Esophagus squamous epithelium (tissue), 5 donors: Measurements from ENCODE around the gene ESYT1. TPM values are rescaled to one million over a fixed set of nuclear protein-coding genes. Genes with fewer than 3 reads are reported as not detected.

ENCODE experiments used
- DNase-seq: peaks from one replicate; lab custom pipeline; 2025; lab: John Stamatoyannopoulos, UW
- H3K27ac ChIP-seq, 4 donors: fragments of 200-600 bp; sonication (generic); one replicate each; pipeline ENCODE4 v1.5.1; 2016 to 2019; ENCODE audit warnings: mild to moderate bottlenecking in 1 of 4
- H3K27me3 ChIP-seq, 4 donors: fragments of 200-600 bp; sonication (generic); 1 replicate in 3 of 4; 2 replicates in 1 of 4; pipeline versions ENCODE4 v1.5.1 to v1.6.0; 2017 to 2021; ENCODE audit warnings: antibody characterized with exemption in 1 of 4
- H3K36me3 ChIP-seq, 3 donors: fragments of 200-600 bp; sonication (generic); one replicate each; pipeline ENCODE4 v1.5.1; 2016 to 2019
- H3K4me1 ChIP-seq, 3 donors: fragments of 200-600 bp; sonication (generic); one replicate each; pipeline ENCODE4 v1.5.1; 2017 to 2019
- H3K4me3 ChIP-seq, 4 donors: fragments of 200-600 bp; sonication (generic); 1 replicate in 3 of 4; 2 replicates in 1 of 4; pipeline ENCODE4 v1.5.1; 2016 to 2019; ENCODE audit warnings: mild to moderate bottlenecking in 2 of 4, moderate library complexity in 1 of 4
- H3K9me3 ChIP-seq, 3 donors: fragments of 200-600 bp; sonication (generic); one replicate each; pipeline ENCODE4 v1.5.1; 2016 to 2019
- POLR2A ChIP-seq, 4 donors: fragments of 450-650 bp; IDR thresholded peaks; one replicate each; pipeline ENCODE4 v1.6.1; 2017; ENCODE audit warnings: antibody characterized with exemption in 4 of 4, mild to moderate bottlenecking in 4 of 4, moderate library complexity in 3 of 4
- WGBS, 2 donors: methylation state at CpG; one replicate each; pipeline ENCODE4 v1.1.5; 2018; 5-methylcytosine and 5-hydroxymethylcytosine counted together
- intact Hi-C: fragments of 100-400 bp; cut with DNase I; formaldehyde crosslinking; loops from one replicate; pipeline ENCODE4 v1.15.0; 2022
- total RNA-seq, 4 donors: library from RNA; depleted of rRNA; stranded (reverse); fragments of >200 nt; gene quantifications; one replicate each; pipeline ENCODE4 v1.1.0, GENCODE V29; 2016
- TF ChIP-seq, protein P1 (sequence below), 6 experiments: fragments of 450-650 bp in 4 of 6; fragments of 200-600 bp in 2 of 6; sonication (generic) in 2 of 6; IDR thresholded peaks; one replicate each; pipeline ENCODE4 v1.5.1; 2016 to 2019; ENCODE audit warnings: antibody characterized with exemption in 6 of 6, mild to moderate bottlenecking in 4 of 6, moderate library complexity in 4 of 6
- donor health status: DM: yes; HTN: yes; CAD: no.

ESYT1 gene
- total RNA-seq, 4 donors from 2014 or later, result 42.6 to 70.8 (median 62.5) TPM

DNA sequence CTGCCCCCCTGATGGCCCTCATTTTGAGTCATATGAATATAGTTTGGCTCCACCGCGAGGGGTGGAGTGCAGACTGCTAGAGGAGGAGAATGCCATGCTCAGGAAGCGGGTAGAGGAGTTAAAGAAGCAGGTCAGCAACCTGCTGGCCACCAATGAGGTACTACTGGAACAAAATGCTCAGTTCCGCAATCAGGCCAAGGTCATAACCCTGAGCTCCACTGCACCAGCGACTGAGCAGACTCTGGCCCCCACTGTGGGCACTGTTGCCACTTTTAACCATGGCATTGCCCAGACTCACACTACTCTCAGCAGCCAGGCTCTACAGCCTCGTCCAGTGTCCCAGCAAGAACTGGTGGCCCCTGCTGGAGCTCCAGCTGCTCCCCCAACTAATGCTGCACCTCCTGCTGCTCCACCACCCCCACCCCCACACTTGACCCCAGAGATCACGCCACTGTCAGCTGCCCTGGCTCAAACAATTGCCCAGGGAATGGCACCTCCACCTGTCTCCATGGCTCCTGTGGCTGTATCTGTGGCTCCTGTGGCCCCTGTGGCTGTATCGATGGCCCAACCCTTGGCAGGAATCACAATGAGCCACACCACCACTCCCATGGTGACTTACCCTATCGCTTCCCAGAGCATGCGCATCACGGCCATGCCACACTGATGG is 6.7 kb upstream of the ESYT1 start:
- Histone ChIP-seq H3K4me1 (peaks cover 22 to 54% (median 28%) of the 10 kb centered on the region in 3 donors), H3K36me3 (peaks cover 4 to 20% (median 12%) of the 10 kb centered on the region in 3 donors), H3K27ac (no peak overlapping the region), H3K4me3 (no peak overlapping the region), H3K27me3 (no peaks in the 10 kb centered on the region), H3K9me3 (no peaks in the 10 kb centered on the region)
- WGBS, 2 donors, result 89 to 97% methylated on average over 4 to 11 of the region's 11 CpGs
- intact Hi-C loops, result no loop called here
- DNase-seq, result no peak
- TF ChIP-seq POLR2A (IDR thresholded peaks at IDR 0.05), result no peak
- TF ChIP-seq, protein P1, sequence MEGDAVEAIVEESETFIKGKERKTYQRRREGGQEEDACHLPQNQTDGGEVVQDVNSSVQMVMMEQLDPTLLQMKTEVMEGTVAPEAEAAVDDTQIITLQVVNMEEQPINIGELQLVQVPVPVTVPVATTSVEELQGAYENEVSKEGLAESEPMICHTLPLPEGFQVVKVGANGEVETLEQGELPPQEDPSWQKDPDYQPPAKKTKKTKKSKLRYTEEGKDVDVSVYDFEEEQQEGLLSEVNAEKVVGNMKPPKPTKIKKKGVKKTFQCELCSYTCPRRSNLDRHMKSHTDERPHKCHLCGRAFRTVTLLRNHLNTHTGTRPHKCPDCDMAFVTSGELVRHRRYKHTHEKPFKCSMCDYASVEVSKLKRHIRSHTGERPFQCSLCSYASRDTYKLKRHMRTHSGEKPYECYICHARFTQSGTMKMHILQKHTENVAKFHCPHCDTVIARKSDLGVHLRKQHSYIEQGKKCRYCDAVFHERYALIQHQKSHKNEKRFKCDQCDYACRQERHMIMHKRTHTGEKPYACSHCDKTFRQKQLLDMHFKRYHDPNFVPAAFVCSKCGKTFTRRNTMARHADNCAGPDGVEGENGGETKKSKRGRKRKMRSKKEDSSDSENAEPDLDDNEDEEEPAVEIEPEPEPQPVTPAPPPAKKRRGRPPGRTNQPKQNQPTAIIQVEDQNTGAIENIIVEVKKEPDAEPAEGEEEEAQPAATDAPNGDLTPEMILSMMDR (IDR thresholded peaks at IDR 0.05), result no peak

DNA sequence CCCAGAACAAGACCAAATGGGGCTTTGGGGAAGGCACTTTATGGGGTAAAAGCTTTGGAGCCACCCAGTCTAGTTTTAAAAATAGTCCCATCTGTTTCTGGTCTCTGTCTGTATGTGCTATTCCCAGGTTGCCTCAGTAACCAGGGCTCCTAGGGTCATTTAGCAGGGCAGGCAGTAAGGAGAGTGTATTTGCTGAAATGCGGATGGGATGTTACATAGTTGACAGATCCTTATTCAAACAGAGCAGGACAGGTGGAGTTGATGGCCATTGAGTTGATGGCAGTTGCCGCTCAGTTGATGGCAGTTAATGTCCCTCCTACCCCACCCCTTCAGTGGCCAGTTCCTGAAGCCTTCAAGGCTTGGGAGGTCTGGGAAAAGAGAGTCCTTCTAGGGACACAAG is 5.4 kb upstream of the ESYT1 start:
- no peak for DNase-seq
- no peak overlapping the region for H3K4me3 ChIP-seq
- peaks cover 4 to 19% (median 12%) of the 10 kb centered on the region in 3 donors for H3K36me3 ChIP-seq
- intact Hi-C loops, result no loop called here
- H3K27me3 ChIP-seq, result no peaks in the 10 kb centered on the region
- no peaks in the 10 kb centered on the region for H3K9me3 ChIP-seq
- H3K4me1 ChIP-seq, result peaks cover 34 to 64% (median 39%) of the 10 kb centered on the region in 3 donors
- no peak for TF ChIP-seq POLR2A (IDR thresholded peaks at IDR 0.05)
- WGBS, 2 donors, result 80 to 97% methylated on average over 2 of the region's 2 CpGs
- peak overlapping the region in 1 of 4 donors; percentile 49 for H3K27ac ChIP-seq

DNA sequence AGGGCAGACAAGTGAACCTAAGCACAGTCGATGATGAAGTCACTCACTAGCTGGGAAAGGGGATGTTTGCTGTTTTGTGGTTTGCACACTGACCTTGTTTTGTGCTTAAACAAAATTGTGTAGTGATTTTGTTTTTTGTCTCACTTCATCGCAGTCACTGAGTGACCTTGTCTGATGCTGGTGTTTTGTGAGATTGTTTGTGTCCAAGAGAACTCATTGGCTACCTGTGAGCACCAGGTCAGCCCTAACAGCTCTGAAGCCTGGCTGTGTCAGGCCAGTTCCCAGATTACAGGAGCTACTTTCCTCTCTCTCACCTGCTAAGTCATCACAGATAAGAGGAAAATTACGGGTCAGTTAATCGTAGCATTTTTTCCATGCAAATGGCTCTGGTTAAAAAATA is 3.9 kb upstream of the ESYT1 start:
- WGBS, 2 donors, result 74 to 87% methylated on average over 4 of the region's 4 CpGs
- H3K27me3 ChIP-seq, result no peaks in the 10 kb centered on the region
- TF ChIP-seq POLR2A (IDR thresholded peaks at IDR 0.05), result no peak
- TF ChIP-seq, protein P1 (IDR thresholded peaks at IDR 0.05), result no peak
- no peak overlapping the region for H3K4me3 ChIP-seq
- no peak for DNase-seq
- intact Hi-C loops, result no loop called here
- no peaks in the 10 kb centered on the region for H3K9me3 ChIP-seq
- H3K4me1 ChIP-seq, result peaks cover 32 to 62% (median 33%) of the 10 kb centered on the region in 3 donors
- H3K27ac ChIP-seq, result no peak overlapping the region
- peaks cover 4 to 16% (median 12%) of the 10 kb centered on the region in 3 donors for H3K36me3 ChIP-seq

DNA sequence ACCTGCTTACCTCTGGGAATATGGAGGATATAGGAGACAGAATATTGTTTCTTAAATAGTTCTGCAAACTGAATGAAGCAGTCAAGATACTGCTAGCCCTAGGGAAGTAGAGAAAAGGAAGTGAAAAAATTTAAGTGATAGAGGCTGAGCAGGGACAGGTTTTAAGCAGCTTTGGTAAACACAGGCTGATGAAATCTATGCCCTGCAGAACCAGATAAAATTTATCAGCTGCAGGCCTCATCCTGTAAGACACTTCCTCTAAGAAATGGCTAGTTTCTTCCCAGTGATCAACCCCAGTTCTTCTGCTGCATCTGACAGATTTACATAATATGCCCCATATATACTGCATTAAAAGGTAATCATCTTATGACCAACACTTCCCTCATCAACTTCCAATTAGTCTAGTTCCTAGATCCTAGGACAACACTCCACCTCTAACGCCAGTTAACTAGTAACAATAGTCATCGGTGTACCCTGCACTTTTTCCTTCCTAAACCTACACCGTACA is 1.3 kb upstream of the ESYT1 start:
- Histone ChIP-seq H3K36me3 (peaks cover 5 to 19% (median 8%) of the 10 kb centered on the region in 3 donors), H3K9me3 (no peaks in the 10 kb centered on the region), H3K4me1 (peaks cover 23 to 60% (median 30%) of the 10 kb centered on the region in 3 donors), H3K27ac (peak overlapping the region; percentile 77 to 98 (median 92)), H3K27me3 (no peaks in the 10 kb centered on the region), H3K4me3 (peak overlapping the region in 1 of 4 donors; percentile 94)
- 34 to 42% methylated on average over 3 of the region's 3 CpGs for WGBS, 2 donors
- DNase-seq, result no peak
- intact Hi-C loops, result loop anchor here (5.0 kb wide), 1 partner anchor 61 kb away; the partner anchor contains the start of gene SMARCC2
- no peak for TF ChIP-seq POLR2A (IDR thresholded peaks at IDR 0.05)
- TF ChIP-seq, protein P1 (IDR thresholded peaks at IDR 0.05), result no peak

DNA sequence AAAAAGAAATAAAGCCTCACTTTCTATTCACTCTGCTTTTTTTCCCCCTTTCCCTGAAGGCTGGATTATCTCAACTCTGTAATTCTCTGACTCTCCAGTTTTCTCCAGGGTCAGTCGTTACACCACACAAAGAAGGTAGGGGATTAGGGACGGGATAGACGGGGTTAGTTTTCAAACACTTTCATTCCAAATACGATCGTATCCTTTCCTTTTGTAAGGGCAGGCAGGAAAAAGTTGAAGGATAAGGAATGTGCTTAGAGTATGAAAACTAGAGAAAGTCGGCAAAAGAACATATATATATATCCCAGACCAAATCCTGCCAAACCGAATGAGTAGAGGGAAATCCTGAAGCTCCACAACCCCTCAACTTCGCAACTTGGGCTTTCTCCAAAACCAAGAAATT is 581 bp upstream of the ESYT1 start:
- no peak for DNase-seq
- Histone ChIP-seq H3K36me3 (peaks cover 10 to 25% (median 13%) of the 10 kb centered on the region in 3 donors), H3K27me3 (no peaks in the 10 kb centered on the region), H3K4me1 (peaks cover 23 to 60% (median 30%) of the 10 kb centered on the region in 3 donors), H3K9me3 (no peaks in the 10 kb centered on the region), H3K4me3 (peak overlapping the region; percentile 15 to 97 (median 83)), H3K27ac (peak overlapping the region; percentile 77 to 98 (median 92))
- 1% methylated on average over 8 of the region's 8 CpGs for WGBS, 2 donors
- intact Hi-C loops, result loop anchor here (5.0 kb wide), 1 partner anchor 60 kb away; the partner anchor contains the start of gene SMARCC2
- TF ChIP-seq, protein P1 (IDR thresholded peaks at IDR 0.05), result no peak
- peak in 1 of 4 donors; percentile 38 for TF ChIP-seq POLR2A (IDR thresholded peaks at IDR 0.05)
